ENCODE measurements around the gene CHST3.
"Not testable (repeated sequence)": the region's sequence is repeated elsewhere in the genome, so short reads cannot be mapped to it uniquely, and the experiment has no call there.

The CHST3 gene

DNA sequence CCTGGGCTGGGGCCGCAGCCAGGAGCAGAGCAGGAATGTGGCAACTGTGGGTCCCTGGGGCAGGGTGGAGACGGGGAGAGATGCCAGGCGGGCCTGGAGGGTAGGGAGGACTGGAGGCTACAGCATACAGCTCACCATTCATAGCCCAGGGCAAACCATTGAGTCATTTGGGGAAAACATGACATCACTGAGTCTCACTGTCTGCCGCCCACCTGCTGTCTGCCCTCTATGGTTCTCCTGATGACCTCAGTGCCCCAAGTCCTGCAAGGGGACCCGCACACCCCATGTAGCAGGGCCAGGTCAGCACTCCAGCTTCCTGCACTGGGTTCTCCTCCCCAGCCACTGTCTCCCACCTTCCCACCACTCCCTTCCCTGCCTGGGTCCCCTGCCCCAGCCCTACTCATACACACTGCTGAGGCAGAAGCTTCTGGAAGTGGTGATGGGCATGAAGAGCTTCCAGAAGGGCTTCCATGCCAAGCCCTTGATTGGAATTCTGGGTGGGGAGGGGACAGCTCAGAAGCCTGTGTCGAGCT is 10.4 kb downstream of the CHST3 start:
- no peak for DNase-seq

DNA sequence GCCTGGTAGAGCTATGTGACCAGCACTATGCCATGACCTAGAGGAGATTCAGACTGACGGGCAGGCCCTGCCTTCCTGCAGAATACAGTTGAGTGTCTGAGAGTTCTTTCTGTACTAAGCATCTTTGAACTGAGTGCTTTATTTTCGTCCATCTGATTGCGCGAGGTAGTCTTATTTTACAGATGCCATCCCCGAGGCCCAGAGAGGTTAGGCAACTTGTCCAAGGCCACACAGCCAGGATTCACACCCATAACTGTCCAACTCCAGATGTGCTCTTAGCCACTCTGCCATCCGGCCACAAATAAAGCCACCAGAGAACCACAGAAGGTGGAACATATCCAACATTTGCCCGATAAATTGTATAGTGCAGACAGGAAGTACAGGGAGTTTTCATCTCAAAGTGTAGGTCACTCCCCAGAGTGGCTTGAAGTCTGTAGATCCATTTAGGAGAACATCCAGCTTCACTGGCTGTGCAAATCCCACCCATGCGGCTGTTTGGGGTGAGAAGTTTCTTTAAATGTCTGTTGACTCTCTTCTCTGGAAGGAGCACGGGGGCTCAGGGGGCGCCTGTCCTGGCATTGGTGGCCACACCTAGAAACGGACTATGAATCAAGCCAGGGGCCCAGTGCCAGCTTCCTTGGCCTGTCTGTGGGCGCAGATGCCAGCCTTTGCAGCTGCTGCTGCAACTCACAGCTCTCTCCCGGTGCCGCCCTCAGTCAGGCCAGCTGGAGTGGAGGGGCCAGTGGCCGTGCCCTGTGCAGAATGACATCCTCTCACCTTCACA is 11.1 kb downstream of the CHST3 start:
- no peak for DNase-seq

DNA sequence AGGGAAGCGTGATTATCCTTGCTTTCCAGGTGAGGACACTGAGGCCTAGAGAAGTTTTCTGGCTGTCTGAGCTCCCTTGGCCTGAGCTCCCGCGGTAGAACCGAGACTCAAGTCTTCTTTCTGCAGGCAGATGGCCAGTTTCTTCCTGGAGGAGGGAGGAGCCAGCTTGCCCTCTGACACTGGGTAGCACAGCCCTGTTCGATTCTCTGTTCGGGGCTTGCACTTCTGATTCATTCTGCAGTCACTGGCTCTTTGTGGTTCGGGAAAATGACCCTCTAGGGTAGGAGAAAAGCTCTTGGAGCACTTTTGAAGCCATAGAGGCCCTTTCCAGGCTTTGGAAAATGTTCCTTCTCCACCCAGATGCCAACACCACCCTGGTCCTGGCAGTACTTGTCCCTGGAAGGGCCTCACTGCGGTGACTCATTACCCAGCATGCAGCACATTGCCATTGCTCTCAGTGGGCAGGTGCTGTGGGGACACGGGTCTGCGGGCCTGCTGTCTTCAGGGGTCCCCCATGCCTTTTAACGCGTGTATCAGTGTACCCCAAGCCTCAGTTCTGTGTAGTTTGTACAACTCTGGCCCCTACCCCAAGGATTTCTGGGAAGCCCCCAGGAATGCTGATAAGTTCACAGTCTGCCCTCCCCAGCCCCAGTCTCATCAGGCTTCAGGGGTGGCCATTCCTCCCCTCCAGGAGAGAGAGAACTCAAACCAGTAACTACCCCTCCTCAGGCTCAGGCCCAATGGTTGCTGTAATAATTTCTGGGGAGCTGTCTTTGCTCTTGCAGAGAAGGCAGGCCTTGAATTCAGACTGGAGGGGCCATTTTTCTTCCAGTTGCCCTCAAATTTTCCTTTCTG is 11.9 kb downstream of the CHST3 start:
- no peak for DNase-seq

DNA sequence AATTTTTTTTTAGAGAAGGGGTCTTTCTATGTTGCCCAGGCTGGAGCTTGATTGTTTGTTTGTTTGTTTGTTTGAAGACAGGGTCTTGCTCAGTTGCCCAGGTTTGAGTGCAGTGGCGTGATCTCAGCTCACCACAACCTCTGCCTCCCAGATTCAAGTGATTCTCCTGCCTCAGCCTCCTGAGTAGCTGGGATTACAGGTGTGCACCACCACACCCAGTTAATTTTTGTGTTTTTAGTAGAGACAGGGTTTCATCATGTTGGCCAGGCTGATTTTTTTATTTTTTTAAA is 13.4 kb downstream of the CHST3 start:
- not testable (repeated sequence) for DNase-seq

DNA sequence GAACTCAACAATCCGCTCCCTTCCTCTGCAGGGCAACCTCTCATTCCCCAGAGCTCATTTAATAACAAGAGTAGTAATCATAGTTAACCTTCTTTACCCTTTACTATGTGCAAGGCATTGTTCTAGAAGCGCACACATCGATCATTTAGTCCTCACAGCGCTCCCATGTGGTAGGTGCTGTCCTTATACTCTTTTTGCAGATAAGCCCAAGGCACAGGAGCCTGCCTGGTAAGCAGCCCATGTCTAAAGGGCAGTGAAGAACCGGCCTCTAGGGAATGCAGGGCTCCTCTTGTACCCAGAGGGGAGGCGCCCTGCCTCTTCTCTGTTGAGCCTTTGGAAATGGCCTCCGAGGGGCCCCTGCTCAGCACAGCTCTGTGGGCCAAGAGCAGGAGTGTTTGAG is 14.3 kb downstream of the CHST3 start:
- DNase-seq, result no peak

DNA sequence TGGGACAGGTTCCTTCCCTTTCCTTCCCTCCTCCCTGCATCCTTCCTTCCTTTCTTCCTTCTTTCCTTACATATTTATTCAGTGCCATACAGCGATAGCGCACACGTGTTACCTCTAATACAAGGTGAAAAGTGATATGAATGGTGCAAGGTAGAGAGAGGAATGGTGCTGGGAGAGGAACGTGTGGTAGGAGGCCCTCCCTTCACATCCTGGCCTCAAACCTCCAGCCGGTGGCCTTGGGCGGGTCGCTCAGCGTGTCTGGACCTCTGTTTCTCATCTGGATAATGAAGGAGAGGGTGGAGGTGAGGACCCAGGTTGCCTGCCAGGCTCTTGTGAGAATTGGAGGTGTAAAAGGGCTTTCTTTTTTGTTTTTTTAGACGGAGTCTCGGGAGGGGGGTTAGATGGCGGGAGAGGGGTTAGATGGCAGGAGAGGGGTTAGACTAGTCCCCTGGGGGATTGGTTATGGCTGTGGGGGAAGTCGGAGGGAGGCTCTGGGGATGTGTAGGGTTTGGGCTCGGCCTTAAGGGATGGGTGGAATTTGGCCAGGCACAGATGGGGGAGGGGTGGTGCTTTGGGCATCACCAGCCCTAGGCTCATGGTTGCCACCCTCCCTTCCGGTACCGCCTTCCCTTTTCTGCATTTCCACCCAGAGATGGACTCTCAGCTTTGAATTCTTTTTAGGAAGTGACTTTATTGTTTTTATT is 14.9 kb downstream of the CHST3 start:
- no peak for DNase-seq

DNA sequence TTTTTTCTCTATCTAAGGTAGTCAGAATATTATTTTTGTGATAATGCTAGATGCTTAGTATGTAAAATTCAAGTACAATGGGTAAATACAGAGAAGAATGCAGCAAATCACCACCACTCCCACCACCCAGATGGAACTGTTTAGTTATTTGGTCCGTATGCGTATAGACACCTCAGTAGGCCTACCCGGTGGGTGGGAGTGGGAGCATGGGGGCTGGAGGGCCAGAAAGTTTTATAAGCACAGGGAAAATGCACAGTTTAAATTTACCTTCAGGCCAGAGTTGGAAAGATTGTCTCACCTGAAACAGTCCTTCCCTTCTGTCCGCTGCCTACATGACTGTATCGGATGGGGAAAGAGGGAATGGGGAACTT is 15.5 kb downstream of the CHST3 start:
- no peak for DNase-seq

DNA sequence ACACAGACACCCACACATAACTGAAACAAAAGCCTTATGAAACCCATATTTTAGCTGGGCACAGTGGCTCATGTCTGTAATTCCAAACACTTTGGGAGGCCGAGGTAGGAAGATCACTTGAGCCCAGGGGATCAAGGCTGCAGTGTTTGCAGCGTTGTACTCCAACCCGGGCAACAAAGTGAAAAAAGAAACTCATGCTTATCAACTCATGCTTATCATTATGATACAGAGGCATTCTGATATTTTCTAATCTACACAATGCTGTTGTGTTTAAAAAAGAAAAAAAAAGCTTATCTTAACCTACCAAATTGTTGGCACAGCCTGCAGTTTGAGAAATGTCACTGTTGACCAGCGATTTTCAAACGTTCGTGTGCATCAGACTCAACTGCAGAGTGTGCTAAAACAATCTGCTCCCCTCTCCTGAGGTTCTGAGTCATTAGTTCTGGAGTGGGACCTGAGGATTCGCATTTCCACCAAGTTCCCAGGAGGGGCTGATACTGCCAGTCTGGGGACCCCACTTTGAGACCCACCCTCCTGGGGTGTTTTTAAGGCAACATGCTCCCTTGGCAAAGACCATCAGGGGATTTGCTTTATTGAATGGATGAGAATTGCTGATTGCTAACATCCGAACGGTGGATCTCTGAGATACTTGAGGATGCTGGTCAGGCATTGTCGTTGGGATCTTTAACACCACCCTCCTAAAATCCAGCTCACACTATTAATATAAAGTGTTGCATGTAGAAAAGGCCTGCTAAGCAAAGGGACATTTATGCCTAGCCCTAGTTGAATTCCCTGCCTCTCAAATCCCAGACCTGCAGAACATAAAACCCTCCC is 16.2 kb downstream of the CHST3 start:
- DNase-seq, result no peak

DNA sequence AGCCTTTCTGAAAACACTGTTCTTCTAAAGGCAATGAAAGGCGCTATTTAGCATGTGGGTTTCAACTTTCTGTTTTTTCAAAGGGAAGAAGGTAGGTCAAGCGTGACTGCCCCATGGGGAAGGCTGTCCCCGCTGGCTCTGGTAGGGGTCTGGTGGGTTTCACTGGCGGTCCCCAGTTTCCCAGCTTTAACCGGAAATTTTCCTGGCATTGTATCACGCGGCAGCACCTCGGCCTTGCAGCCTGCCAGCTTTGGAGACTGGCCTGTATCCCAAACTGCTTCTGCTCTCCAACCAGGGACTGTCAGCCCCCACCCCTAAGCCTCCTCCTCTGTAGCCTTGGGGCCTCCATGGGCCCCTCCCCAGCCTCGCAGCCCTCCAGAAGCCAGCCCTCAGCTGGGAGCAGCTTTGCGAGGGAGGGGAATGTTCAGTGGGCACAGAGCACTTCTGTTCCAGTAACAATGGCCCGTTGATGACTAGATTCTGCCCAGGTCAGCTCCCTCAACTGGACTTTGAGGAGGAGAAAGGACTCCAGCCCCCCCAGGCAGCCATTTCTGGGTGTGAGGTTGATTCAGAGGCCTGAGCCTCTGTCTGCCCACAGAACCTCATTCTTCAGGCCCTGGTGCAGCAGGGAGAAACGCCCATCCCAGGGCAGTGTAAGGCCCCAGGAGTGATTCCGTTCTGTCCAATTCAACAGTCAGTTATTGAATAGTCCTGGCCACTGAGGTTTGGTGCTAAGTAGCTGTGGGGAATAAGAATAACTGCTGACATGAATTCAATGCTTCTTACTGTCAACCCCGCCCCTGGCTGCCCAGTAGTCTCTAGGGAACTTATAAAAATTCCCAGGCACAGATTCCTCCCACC is 17.1 kb downstream of the CHST3 start:
- DNase-seq, result no peak

DNA sequence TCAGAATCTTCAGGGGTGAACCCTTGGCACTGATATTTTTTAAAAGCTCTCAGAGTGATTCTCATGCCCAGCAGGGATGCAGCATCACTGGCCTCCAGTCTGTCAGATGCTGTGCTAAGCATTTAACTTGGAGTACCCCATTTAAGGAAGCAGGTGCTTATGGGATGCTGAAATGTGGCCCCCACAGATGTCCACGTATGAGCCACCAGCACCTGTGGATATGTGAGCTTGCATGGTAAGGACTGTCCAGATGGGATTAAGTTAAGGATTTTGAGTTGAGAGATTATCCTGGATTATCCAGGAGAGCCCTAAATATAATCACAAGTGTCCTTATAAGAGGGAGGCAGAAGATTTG is 17.7 kb downstream of the CHST3 start:
- DNase-seq, result no peak

DNA sequence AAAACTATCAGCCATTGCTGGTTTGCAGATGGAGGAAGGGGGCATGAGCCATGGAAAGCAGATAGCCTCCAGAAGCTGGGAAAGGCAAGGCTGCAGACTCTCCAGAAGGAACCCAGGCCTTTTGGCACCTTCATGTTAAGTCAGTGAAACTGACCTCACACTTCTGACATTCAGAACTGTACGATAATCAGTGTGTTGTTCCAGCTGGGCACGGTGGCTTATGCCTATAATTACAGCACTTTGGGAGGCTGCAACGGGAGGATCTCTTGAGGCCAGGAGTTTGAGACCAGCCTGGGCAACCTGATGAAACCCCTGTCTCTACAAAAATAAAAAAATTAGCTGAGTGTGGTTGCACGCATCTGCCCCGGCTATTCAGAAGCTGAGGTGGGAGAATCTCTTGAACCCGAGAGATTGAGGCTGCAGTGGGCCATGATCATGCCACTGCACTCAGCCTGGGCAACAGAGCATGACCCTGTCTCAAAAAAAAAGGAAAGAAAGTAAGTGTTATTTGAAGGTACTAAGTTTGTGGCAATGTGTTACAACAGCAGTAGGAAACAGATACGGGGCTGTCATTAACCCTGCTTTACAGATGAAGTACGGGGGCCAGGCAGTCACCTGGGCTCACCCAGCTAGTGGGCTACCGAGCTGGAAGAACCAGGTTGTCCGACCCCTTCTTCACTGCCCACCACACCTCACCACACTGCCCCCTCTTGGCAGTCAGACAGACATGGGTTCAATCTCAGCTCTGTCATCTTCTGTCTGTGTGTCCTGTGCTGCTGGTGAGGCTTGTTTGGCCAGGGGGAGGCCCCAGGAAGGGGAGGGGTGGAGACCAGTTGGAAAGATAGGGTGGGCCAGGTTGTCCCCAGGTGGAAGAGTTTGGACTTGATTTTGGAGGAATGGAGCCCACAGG is 18.3 kb downstream of the CHST3 start:
- no peak for DNase-seq

DNA sequence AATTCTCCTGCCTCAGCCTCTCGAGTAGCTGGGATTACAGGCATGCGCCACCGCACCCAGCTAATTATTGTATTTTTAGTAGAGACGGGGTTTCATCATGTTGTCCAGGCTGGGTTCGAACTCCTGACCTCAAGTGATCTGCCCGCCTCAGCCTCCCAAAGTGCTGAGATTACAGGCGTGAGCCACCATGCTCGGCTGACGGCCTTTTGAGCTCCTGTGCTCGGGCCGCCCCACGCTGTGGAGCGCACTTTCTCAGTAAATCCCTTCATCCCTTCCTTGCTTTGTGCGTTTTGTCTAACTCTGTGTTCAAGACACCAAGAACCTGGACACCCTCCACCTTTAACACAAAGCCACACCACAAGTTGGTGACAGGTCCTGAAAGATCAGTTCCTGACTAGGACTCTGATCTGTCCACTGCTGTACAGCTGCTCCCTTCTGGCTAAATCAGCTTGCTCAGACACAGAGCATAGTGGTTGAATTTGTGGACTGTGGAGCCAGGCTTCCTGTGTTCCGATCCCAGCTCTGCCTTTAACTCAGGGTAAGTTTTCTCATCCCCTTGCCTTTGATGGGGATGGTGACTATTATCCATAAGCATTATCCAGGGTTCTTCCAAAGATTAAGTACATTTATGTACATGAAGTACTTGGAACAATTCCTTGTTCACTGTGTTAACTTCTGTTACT is 20.1 kb downstream of the CHST3 start:
- DNase-seq, result no peak

DNA sequence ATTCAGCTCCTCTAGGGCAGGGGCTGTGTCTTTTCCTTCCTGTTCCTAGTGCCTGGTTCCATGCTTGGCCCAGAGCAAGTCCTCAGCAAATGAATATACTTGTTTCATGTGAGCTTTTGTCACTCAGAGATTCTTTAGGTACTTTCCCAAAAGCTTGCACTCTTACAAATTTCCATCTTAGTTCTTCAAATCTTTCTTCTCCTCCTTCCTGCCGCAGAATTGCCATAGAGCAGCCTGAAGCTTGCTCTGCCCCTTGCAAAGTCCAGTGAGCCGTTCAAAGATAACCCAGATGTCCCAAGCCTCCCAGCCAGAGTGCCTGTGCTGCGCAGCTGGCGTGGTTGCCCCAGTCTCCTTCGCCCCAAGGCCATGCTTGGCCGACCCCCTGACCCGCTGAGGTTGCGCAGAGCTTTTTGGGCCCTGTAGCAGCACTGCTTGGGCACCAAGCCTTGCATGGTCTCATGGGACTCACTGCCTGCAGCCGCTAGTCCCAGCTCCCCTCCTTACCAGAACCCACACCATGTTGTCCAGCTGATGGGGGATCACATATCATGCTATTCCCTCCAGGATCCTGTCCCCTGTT is 20.7 kb downstream of the CHST3 start:
- DNase-seq, result no peak

DNA sequence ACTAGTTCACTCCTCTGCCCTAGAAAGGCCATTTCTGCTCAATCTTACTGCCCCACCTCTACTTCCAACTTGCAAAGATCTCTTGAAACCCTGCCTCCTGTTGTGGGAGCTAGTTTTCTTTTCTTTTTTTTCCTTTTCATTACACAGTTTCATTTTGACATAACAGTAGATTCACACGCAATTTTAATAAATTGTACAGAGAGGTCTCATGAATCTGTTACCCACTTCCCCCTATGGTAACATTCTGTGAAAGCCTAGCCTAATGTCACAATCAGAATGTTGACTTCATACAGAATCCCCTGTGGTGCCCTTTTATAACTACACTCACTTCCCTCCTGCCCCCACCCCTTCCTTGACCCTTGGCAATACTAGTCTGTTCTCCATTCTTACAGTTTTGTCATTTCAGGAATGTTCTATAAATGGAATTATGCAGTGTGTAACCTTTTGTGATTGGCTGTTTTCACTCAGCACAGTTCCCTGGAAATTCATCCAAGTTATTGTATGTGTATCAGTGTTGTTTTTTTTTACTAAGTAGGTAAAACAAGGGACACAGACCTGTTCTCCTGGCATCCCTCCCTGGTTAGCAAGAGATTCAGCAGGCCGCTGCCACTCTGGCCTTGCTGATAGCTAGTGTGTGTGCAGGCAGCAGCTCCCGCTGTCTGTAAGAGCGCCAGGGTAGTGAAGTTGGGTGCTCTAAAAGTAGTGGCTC is 21.5 kb downstream of the CHST3 start:
- DNase-seq, result no peak

DNA sequence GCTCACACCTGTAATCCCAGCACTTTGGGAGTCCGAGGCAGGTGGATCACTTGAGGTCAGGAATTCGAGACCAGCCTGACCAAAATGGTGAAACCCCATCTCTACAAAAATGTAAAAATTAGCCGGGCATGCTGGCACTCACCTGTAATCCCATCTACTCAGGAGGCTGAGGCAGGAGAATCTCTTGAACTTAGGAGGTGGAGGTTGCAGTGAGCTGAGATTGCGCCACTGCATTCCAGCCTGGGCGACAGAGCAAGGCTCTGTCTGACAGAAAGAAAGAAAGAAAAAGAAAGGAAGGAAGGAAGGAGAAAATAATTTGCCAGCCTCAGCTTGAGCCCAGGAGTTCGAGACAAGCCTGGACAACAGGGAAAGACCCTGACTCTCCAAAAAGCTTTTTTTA is 24.7 kb downstream of the CHST3 start:
- DNase-seq, result not testable (repeated sequence)

DNA sequence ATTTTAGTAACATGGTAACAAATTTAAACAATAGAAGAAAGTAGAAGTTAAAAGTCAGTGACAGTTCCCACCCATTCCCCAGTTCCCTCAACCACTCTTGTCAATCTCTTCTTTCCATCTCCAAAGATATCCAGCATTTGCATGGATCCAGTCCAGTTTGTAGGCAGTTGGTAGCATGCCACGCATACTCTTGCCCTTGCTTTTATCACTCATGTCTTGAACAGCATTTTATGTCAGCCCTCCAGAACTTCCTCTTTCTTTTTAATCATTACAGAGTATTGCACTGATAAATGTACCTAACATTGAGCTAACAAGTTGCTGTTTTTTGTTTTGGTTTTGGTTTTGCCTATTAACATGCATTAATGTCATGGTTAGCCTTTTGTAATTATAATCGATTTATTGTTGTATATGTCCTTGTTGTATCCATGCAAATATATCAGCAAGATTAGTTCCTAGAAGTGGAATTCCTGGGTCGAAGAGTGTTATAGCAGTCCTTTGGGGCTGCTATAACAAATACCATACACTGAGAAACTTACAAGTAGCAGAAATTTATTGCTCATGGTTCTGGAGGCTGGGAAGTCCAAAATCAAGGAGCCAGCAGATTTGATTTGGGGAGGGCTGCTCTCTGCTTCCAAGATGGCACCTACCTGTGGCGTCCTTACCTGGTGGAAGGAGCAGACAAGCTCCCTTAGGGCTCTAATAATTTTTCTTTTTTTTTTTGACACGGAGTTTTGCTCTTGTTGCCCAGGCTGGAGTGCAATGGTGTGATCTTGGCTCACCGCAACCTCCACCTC is 25.7 kb downstream of the CHST3 start:
- no peak for DNase-seq

DNA sequence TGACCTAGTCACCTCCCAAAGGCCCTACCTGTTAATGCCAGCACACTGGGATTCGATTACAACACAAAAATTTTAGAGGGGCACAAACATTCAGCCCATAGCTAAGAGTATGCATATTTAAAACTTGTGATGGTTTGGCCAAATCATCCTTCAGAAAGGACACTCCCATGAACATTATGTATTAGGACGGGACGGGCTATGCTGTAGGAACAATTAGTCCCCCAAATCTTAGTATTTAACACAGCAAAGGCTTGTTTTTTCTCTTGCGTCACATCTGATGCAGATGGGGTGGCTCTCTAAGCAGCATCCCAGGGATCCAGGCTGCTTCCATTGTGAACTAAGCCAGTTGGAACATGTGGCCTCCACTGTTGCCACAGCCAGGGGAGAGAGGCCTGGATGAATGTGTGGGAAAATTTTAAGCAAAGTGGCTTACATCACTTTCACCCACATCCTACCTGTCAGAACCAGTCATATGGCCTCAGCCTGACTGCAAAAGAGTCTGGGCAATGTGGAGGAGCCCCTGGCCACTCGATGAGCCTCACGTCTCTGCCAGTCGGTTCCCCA is 26.6 kb downstream of the CHST3 start:
- no peak for DNase-seq

DNA sequence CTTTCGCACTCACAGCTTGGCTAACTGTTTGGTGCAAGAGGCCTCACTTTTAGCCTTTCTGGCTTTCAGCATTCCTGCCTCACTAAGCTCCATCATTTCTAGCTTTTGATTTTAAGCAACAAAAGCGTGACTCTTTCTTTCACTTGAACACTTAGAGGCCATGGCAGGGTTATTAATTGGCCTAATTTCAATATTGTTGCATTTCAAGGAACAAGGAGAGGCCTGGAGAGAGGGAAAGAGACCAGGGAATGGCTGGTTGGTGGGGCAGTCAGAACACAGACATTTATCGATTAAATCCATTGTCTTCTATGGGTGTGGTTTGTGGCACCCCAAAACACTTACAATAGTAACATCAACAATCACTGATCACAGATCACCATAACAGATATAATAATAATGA is 31.3 kb downstream of the CHST3 start:
- DNase-seq, result no peak

Data from activated effector memory CD4-positive, alpha-beta T cell treated with Interleukin-2 at 50 U/mL for 16 hours (primary cell).